Hepatocyte (in vitro differentiated cells): ENCODE measurements around the gene ELAVL3.

Source experiments
- EZH2 ChIP-seq: fragments of 200-600 bp; sonication (generic); IDR thresholded peaks from 2 replicates; pipeline ENCODE4 v1.6.1; 2016; ENCODE audit warnings: antibody characterized with exemption, mild to moderate bottlenecking, borderline replicate concordance
- EZH2phosphoT487 ChIP-seq: fragments of 200-600 bp; sonication (generic); IDR thresholded peaks from one replicate; pipeline ENCODE4 v1.6.1; 2018; ENCODE audit warnings: antibody characterized with exemption, mild to moderate bottlenecking, low read depth, moderate library complexity; ENCODE audit not compliant: unreplicated experiment, severe bottlenecking
- TF ChIP-seq, protein P1 (sequence below): fragments of 200-600 bp; sonication (generic); IDR thresholded peaks from 2 replicates; pipeline ENCODE4 v1.5.1; 2016; ENCODE audit warnings: antibody characterized with exemption, mild to moderate bottlenecking; ENCODE audit not compliant: poor library complexity

DNA sequence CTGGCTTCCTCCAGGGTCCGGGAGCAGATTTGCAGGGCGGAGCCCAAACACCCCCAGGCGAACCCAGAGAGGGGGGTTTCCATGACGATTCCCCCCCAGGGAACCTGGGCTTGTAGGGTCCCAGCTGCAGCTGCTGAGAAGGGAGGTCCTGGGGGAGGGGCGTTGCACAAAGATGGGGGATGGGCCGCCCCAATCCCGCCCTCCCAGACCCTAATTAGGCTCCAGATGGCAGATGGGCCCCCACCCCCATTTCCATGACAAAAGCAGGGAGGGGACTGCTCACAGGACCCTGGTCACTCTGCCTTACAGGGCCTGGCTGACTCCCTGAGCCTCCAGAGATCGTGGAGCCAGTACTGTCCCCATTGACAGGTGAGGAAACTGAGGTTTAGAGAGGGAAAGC, 15.2 kb downstream of the ELAVL3 start:
- TF ChIP-seq, protein P1, sequence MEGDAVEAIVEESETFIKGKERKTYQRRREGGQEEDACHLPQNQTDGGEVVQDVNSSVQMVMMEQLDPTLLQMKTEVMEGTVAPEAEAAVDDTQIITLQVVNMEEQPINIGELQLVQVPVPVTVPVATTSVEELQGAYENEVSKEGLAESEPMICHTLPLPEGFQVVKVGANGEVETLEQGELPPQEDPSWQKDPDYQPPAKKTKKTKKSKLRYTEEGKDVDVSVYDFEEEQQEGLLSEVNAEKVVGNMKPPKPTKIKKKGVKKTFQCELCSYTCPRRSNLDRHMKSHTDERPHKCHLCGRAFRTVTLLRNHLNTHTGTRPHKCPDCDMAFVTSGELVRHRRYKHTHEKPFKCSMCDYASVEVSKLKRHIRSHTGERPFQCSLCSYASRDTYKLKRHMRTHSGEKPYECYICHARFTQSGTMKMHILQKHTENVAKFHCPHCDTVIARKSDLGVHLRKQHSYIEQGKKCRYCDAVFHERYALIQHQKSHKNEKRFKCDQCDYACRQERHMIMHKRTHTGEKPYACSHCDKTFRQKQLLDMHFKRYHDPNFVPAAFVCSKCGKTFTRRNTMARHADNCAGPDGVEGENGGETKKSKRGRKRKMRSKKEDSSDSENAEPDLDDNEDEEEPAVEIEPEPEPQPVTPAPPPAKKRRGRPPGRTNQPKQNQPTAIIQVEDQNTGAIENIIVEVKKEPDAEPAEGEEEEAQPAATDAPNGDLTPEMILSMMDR, result no peak
- no peak for TF ChIP-seq EZH2
- TF ChIP-seq EZH2phosphoT487, result no peak
